ENCODE results near the gene CYTH1. TPM values are rescaled to one million over a fixed set of nuclear protein-coding genes. Genes with fewer than 3 reads are reported as not detected.

CYTH1 gene
- total and polyA plus RNA-seq, 2 donors (not counting 1 experiment from before 2014, with no cell fraction given) = 255 to 353 TPM

DNA sequence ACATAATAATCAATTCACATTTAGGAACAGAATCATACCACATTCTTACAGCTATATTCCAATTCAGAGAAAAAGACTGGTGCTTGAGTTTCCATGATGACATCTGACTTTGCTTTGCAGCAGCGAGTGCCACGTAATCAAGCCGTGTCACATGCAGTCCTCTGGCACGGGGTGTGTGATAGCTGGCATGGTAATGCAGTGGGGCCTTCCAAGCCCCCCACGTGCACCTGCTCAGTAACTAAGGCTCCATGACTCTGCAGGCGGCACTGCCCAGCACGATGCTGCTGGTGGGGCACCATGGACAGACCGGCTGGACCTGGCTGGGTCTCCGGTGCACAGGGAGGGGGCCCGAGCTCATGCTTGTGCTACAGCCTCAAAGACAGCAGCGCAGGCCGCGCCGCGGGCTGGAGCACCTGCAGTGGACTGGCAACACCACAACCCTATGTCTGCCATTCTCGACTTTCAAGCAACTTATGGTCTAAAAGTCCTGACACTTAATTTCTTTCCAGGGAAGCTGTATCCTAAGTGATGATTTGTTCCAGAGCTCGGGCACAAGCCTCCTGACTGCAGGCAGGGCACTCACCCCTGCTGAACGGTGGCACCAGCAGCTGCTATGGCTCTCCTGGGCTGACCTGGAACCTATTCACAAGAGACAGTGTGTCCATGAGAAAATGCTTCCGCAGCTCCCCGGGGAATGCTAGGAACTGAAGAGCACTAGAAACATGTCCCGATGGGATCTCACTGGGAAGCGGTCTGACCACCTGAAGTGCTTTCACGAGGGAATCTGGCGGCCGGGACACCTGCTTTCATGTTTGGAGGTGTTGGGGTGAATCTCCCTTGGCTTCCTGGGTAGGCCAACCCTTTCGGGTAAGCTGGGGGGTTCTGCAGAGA, 105.4 kb downstream of the CYTH1 start:
- H3K27ac Mint-ChIP-seq = no peak overlapping the region
- CTCF ChIA-PET = interaction anchor here (1.2 to 1.7 kb wide), 2 partner anchors 23 to 32 kb away, joined by 3 to 4 read pairs; no protein-coding TSS in a partner anchor

DNA sequence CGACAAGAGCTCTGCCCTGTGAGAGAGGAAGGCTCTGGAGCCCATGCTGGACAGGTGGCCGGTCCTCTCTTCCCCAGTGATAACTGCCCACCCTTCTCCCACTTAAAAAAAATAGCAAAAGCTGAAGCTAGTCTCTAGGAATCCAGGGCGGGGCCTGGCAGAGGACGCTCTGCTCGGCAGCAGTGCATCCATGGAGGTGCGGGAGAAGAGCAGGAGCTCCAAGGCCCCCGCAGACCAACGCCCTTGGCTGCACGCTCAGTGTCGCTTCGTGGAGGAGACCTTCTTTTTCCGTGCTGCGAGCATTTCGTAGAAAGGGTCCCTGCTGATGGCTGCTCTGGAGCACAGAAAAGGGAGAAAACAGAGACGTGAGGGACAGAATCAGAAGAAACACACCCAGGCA, 106.2 kb downstream of the CYTH1 start:
- over 99% methylated on average over 14 of the region's 15 CpGs for WGBS (ENCODE audit: insufficient coverage)
- Histone ChIP-seq H3K79me2 (ENCODE audit: control insufficient read depth, insufficient read depth, low read length) (no peaks in the 10 kb centered on the region), H3K27me3 (replicated peaks in 1 of 4; ENCODE audit: control extremely low read depth in 1 of 4, control insufficient read depth in 3 of 4, insufficient read depth in 4 of 4, low read length in 3 of 4) (no peaks in the 10 kb centered on the region), H3K4me2 (replicated peaks; ENCODE audit: low read depth, low read length, poor library complexity, severe bottlenecking) (no peak overlapping the region), H3K9ac (ENCODE audit: low read length) (no peak overlapping the region), H3K4me3 (ENCODE audit: control extremely low read depth in 1 of 5, extremely low read depth in 1 of 5, insufficient read depth in 1 of 5, low read depth in 2 of 5, low read length in 4 of 5) (no peak overlapping the region), H4K20me1 (ENCODE audit: control insufficient read depth, insufficient read depth, low read length, poor library complexity, severe bottlenecking) (peaks cover 66% of the 10 kb centered on the region), H3K36me3 (replicated peaks in 1 of 2; ENCODE audit: control extremely low read depth in 1 of 2, control insufficient read depth in 1 of 2, extremely low read depth in 1 of 2, insufficient read depth in 2 of 2, low read length in 1 of 2) (peaks cover 0 to 89% of the 10 kb centered on the region in 2 experiments), H3K27ac (ENCODE audit: low read length in 2 of 2) (no peak overlapping the region), H3K9me3 (ENCODE audit: control extremely low read depth in 1 of 3, control insufficient read depth in 2 of 3, insufficient read depth in 1 of 3, low read length in 2 of 3) (no peaks in the 10 kb centered on the region), H2AFZ (ENCODE audit: insufficient read depth, low read depth, low read length, poor library complexity, severe bottlenecking) (no peak overlapping the region), H3K4me1 (ENCODE audit: control insufficient read depth in 2 of 2, insufficient read depth in 2 of 2, low read length in 2 of 2) (no peaks in the 10 kb centered on the region)
- ChIA-PET POLR2A (no interaction called here), CTCF (interaction anchor here (1.2 to 1.6 kb wide), 2 partner anchors 13 to 33 kb away, joined by 4 read pairs; no protein-coding TSS in a partner anchor)
- no peak for TF ChIP-seq EZH2 (IDR thresholded peaks at IDR 0.05; ENCODE audit: borderline replicate concordance, insufficient read depth, low read depth, low read length, poor library complexity, severe bottlenecking)
- TF ChIP-seq, protein P1, sequence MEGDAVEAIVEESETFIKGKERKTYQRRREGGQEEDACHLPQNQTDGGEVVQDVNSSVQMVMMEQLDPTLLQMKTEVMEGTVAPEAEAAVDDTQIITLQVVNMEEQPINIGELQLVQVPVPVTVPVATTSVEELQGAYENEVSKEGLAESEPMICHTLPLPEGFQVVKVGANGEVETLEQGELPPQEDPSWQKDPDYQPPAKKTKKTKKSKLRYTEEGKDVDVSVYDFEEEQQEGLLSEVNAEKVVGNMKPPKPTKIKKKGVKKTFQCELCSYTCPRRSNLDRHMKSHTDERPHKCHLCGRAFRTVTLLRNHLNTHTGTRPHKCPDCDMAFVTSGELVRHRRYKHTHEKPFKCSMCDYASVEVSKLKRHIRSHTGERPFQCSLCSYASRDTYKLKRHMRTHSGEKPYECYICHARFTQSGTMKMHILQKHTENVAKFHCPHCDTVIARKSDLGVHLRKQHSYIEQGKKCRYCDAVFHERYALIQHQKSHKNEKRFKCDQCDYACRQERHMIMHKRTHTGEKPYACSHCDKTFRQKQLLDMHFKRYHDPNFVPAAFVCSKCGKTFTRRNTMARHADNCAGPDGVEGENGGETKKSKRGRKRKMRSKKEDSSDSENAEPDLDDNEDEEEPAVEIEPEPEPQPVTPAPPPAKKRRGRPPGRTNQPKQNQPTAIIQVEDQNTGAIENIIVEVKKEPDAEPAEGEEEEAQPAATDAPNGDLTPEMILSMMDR (IDR thresholded peaks at IDR 0.05) = no peak
- H3K9me3 Mint-ChIP-seq (ENCODE audit: insufficient read depth) = no peaks in the 10 kb centered on the region
- H3K4me3 Mint-ChIP-seq = no peak overlapping the region
- H3K27ac Mint-ChIP-seq = no peak overlapping the region
- no peaks in the 10 kb centered on the region for H3K4me1 Mint-ChIP-seq
- intact Hi-C loops (cut with micrococcal nuclease) = no loop called here
- H3K27me3 Mint-ChIP-seq = no peaks in the 10 kb centered on the region
- DNase-seq (no peak), ATAC-seq (ENCODE audit: low read depth) (no peak)

More for the DNA sequence above, 105.4 kb downstream of the CYTH1 start:
- H4K20me1 ChIP-seq (ENCODE audit: control insufficient read depth, insufficient read depth, low read length, poor library complexity, severe bottlenecking) = peaks cover 74% of the 10 kb centered on the region
- H3K9me3 Mint-ChIP-seq (ENCODE audit: insufficient read depth) = no peaks in the 10 kb centered on the region
- no peak overlapping the region for H2AFZ ChIP-seq (ENCODE audit: insufficient read depth, low read depth, low read length, poor library complexity, severe bottlenecking)
- ATAC-seq (ENCODE audit: low read depth) (no peak), DNase-seq (peak; percentile 17)
- POLR2A ChIA-PET = no interaction called here
- H3K4me1 Mint-ChIP-seq = no peaks in the 10 kb centered on the region
- TF ChIP-seq, protein P1 (IDR thresholded peaks at IDR 0.05) = no peak
- TF ChIP-seq EZH2 (IDR thresholded peaks at IDR 0.05; ENCODE audit: borderline replicate concordance, insufficient read depth, low read depth, low read length, poor library complexity, severe bottlenecking) = no peak
- no peaks in the 10 kb centered on the region for H3K9me3 ChIP-seq (ENCODE audit: control extremely low read depth in 1 of 3, control insufficient read depth in 2 of 3, insufficient read depth in 1 of 3, low read length in 2 of 3)
- no peaks in the 10 kb centered on the region for H3K27me3 ChIP-seq (replicated peaks in 1 of 4; ENCODE audit: control extremely low read depth in 1 of 4, control insufficient read depth in 3 of 4, insufficient read depth in 4 of 4, low read length in 3 of 4)
- no peak overlapping the region for H3K4me2 ChIP-seq (replicated peaks; ENCODE audit: low read depth, low read length, poor library complexity, severe bottlenecking)
- H3K27me3 Mint-ChIP-seq = no peaks in the 10 kb centered on the region
- no peak overlapping the region for H3K4me3 Mint-ChIP-seq
- intact Hi-C loops (cut with micrococcal nuclease) = no loop called here
- no peak overlapping the region for H3K27ac ChIP-seq (ENCODE audit: low read length in 2 of 2)
- H3K4me1 ChIP-seq (ENCODE audit: control insufficient read depth in 2 of 2, insufficient read depth in 2 of 2, low read length in 2 of 2) = no peaks in the 10 kb centered on the region
- peaks cover 5% of the 10 kb centered on the region for H3K79me2 ChIP-seq (ENCODE audit: control insufficient read depth, insufficient read depth, low read length)
- WGBS (ENCODE audit: insufficient coverage) = 96% methylated on average over 26 of the region's 26 CpGs
- no peak overlapping the region for H3K4me3 ChIP-seq (ENCODE audit: control extremely low read depth in 1 of 5, extremely low read depth in 1 of 5, insufficient read depth in 1 of 5, low read depth in 2 of 5, low read length in 4 of 5)
- H3K9ac ChIP-seq (ENCODE audit: low read length) = no peak overlapping the region
- peaks cover 0 to 96% of the 10 kb centered on the region in 2 experiments for H3K36me3 ChIP-seq (replicated peaks in 1 of 2; ENCODE audit: control extremely low read depth in 1 of 2, control insufficient read depth in 1 of 2, extremely low read depth in 1 of 2, insufficient read depth in 2 of 2, low read length in 1 of 2)

Measured in B cell (primary cell).